ENCODE measurements around the gene MKNK2.

DNA sequence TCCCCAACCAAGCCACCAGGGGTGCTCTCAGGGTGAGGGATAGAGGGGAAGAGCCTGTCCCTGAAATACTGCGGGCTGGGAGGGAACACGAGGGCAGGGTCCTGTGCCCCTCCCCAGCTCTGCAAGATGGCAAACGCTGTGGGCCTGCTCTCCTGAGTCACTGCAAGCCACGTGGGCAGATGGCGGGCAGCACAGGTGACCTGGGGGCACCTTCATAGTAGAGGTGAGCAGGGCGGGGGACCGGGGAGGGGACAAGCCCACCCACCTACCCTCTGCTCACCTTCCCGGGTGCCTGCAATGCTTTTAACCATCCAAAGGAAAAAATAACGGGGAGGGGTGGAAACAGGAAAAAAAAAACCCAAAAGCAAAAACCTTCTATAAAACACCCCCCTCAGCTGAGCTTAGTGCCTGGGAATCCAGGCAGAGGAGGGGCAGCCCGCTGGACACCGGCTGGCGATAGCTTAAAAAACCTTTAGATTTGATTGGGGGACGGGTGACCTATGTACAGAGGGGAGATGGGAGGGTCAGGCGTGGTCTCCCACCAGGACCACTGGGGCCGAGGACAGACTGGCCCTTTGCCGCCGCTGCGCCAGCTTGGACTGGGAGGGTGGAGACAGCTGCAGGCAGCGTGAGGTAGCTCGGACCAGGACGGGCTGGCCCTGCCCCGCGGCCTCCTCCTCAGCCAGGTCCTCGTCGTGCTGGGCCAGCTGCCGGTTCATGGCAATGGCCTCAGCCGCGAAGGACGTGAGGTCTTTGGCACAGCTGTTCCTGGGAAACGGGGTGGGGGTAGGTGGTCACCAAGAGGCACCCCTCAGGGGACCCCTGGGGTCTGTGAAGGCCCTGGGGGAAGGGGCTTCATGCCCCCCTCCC is 11.7 kb downstream of the MKNK2 start:
- TF ChIP-seq FOS (IDR thresholded peaks at IDR 0.05; ENCODE audit: borderline replicate concordance, insufficient read depth, low read length): no peak
- no peak for TF ChIP-seq POLR2A (IDR thresholded peaks at IDR 0.05; ENCODE audit: low read depth, low read length)
- no peak for TF ChIP-seq EZH2 (IDR thresholded peaks at IDR 0.05; ENCODE audit: borderline replicate concordance, low read depth, low read length, severe bottlenecking)

Data from endothelial cell of umbilical vein (primary cell).